Adrenal gland (tissue), 5 donors: ENCODE data around the gene SCARF2.

ENCODE experiments used
- POLR2A ChIP-seq, 2 donors: fragments of 450-650 bp; IDR thresholded peaks; one replicate each; pipeline ENCODE4 v1.6.1; 2017; ENCODE audit warnings: antibody characterized with exemption in 2 of 2, mild to moderate bottlenecking in 2 of 2, moderate library complexity in 1 of 2
- TF ChIP-seq, protein P1 (sequence below), 6 experiments: fragments of 450-650 bp in 4 of 6; fragments of 200-600 bp in 2 of 6; sonication (generic) in 1 of 6; IDR thresholded peaks; 1 replicate in 5 of 6; 2 replicates in 1 of 6; pipeline versions ENCODE4 v1.5.1 to v1.8.0; 2016 to 2021; ENCODE audit warnings: antibody characterized with exemption in 6 of 6, mild to moderate bottlenecking in 2 of 6, moderate library complexity in 1 of 6
- donor health status: DM: no; HTN: no; CAD: no.

DNA sequence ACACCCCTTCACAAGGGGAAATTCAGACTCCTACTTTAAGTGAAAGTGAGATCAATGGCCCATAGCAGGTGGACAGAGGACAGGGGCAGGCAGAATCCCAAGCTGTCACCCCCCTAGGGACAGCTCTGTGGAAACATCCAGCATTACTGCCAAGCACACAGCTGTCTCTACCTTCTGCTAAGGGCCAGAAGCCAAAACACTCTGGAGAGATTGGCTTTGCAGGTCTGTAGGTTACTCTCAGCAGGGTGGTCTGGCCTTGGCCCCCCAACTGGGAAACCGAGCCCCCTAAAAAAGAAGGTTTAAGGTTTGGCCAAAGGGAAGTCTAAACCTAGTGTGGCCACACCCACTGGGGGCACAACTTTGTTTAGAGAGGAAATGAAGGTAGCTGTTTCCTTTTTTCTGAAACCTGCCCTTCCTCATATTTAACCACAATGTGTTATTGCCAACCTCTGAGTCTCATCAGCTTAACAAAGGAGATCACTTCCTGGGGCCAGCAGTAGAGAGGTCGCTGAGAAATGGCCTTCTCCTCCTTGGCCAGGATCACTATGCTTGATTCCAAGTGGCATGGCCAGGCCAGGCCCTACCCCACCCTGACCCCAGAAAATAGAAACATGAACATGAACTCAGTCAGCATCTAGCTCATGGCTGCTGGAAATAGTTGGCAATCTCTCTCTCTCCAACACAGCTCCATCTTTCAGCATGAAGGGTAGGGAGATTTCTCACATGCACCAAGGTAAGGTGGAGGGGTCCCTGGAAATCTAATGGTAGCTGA lies 25.9 kb upstream of the SCARF2 start:
- TF ChIP-seq, protein P1, sequence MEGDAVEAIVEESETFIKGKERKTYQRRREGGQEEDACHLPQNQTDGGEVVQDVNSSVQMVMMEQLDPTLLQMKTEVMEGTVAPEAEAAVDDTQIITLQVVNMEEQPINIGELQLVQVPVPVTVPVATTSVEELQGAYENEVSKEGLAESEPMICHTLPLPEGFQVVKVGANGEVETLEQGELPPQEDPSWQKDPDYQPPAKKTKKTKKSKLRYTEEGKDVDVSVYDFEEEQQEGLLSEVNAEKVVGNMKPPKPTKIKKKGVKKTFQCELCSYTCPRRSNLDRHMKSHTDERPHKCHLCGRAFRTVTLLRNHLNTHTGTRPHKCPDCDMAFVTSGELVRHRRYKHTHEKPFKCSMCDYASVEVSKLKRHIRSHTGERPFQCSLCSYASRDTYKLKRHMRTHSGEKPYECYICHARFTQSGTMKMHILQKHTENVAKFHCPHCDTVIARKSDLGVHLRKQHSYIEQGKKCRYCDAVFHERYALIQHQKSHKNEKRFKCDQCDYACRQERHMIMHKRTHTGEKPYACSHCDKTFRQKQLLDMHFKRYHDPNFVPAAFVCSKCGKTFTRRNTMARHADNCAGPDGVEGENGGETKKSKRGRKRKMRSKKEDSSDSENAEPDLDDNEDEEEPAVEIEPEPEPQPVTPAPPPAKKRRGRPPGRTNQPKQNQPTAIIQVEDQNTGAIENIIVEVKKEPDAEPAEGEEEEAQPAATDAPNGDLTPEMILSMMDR (IDR thresholded peaks at IDR 0.05): no peak
- TF ChIP-seq POLR2A (IDR thresholded peaks at IDR 0.05): no peak
